Activated B cell treated with CpG ODN at 0.5 μM for 24 hours (primary cell): ENCODE results near the gene RGS17. TPM values are rescaled to one million over a fixed set of nuclear protein-coding genes. Genes with fewer than 3 reads are reported as not detected.
"Not testable (repeated sequence)": the region's sequence is repeated elsewhere in the genome, so short reads cannot be mapped to it uniquely, and the experiment has no call there.

Experiments used
- ATAC-seq: fragments of 200-7000 bp; cut with Tn5 transposase; one replicate; pipeline ENCODE4 v1.10.0; 2021; ENCODE audit warnings: low read depth, mild to moderate bottlenecking, moderate library complexity
- CTCF ChIA-PET: fragments of 350-600 bp; sonication (Branson Sonifier 250); formaldehyde crosslinking; loops from one replicate; lab custom pipeline; 2021; ENCODE audit warnings: antibody characterized with exemption; lab: Charles Lee
- POLR2A ChIA-PET: fragments of 350-600 bp; sonication (Branson Sonifier 250); formaldehyde crosslinking; loops from one replicate; lab custom pipeline; 2021; ENCODE audit warnings: antibody characterized with exemption; lab: Charles Lee
- DNase-seq: peaks from one replicate; pipeline ENCODE4 v3.0.0; 2022
- H3K27ac Mint-ChIP-seq: one replicate; pipeline ENCODE4 v1.8.0; 2020; ENCODE audit warnings: mixed read lengths
- H3K27me3 Mint-ChIP-seq: one replicate; pipeline ENCODE4 v1.8.0; 2021; ENCODE audit warnings: mixed read lengths
- H3K36me3 Mint-ChIP-seq: one replicate; pipeline ENCODE4 v1.8.0; 2021; ENCODE audit warnings: low read depth, mixed read lengths
- H3K4me1 Mint-ChIP-seq: one replicate; pipeline ENCODE4 v1.8.0; 2021; ENCODE audit warnings: mixed read lengths
- H3K4me3 Mint-ChIP-seq: one replicate; pipeline ENCODE4 v1.8.0; 2020; ENCODE audit warnings: mild to moderate bottlenecking, mixed read lengths
- H3K9me3 Mint-ChIP-seq: one replicate; pipeline ENCODE4 v1.8.0; 2020; ENCODE audit warnings: mixed read lengths
- CTCF ChIP-seq: fragments of 200-600 bp; IDR thresholded peaks from one replicate; pipeline ENCODE4 v1.8.0; 2022; ENCODE audit warnings: antibody characterized with exemption, mild to moderate bottlenecking
- intact Hi-C: fragments of 100-400 bp; cut with micrococcal nuclease; formaldehyde crosslinking; loops from one replicate; pipeline ENCODE4 v1.15.1; 2024
- total RNA-seq: library from RNA; stranded (reverse); gene quantifications from 2 replicates; pipeline ENCODE4 v1.2.3, GENCODE V29; 2022

RGS17 gene
- total RNA-seq, 1 donor from 2014 or later: not detected

- TF ChIP-seq CTCF: no peak
- no peaks in the 10 kb centered on the region for H3K27me3 Mint-ChIP-seq
- H3K4me3 Mint-ChIP-seq: no peak overlapping the region
- DNase-seq: no peak
- intact Hi-C loops: no loop called here
- no peak for ATAC-seq
- no peak overlapping the region for H3K27ac Mint-ChIP-seq
- no peaks in the 10 kb centered on the region for H3K36me3 Mint-ChIP-seq
- no peaks in the 10 kb centered on the region for H3K9me3 Mint-ChIP-seq
- CTCF ChIA-PET: no interaction called here
- POLR2A ChIA-PET: no interaction called here
- H3K4me1 Mint-ChIP-seq: no peaks in the 10 kb centered on the region
These were observed 9.2 kb upstream of the RGS17 start for GRCh38 chr6:153140299-153140698.

- intact Hi-C loops: no loop called here
- Mint-ChIP-seq H3K4me1 (no peaks in the 10 kb centered on the region), H3K4me3 (no peak overlapping the region), H3K27me3 (no peaks in the 10 kb centered on the region), H3K9me3 (no peaks in the 10 kb centered on the region), H3K36me3 (no peaks in the 10 kb centered on the region), H3K27ac (no peak overlapping the region)
- no peak for TF ChIP-seq CTCF
- ChIA-PET POLR2A (no interaction called here), CTCF (no interaction called here)
- no peak for ATAC-seq
- DNase-seq: no peak
These were observed 7.8 kb upstream of the RGS17 start for GRCh38 chr6:153138930-153139329.

GRCh38 chr6:153135681-153136080, 4.6 kb upstream of the RGS17 start:
- Mint-ChIP-seq H3K4me1 (peaks cover 8% of the 10 kb centered on the region), H3K36me3 (no peaks in the 10 kb centered on the region), H3K27me3 (peaks cover 13% of the 10 kb centered on the region), H3K27ac (no peak overlapping the region), H3K4me3 (no peak overlapping the region), H3K9me3 (no peaks in the 10 kb centered on the region)
- no peak for ATAC-seq
- intact Hi-C loops: no loop called here
- no peak for TF ChIP-seq CTCF
- ChIA-PET CTCF (no interaction called here), POLR2A (no interaction called here)
- DNase-seq: no peak

DNA sequence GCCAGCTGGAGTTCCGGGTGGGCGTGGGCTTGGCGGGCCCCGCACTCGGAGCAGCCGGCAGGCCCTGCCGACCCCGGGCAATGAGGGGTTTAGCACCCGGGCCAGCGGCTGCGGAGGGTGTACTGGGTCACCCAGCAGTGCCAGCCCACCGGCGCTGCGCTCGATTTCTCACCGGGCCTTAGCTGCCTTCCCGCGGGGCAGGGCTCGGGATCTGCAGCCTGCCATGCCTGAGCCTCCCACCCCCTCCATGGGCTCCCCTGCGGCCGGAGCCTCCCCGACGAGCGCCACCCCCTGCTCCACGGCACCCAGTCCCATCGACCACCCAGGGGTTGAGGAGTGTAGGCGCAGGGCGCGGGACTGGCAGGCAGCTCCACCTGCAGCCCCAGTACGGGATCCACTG, 2.6 kb upstream of the RGS17 start:
- H3K4me3 Mint-ChIP-seq, DNase-seq, H3K27ac Mint-ChIP-seq, POLR2A ChIA-PET, H3K9me3 Mint-ChIP-seq, intact Hi-C loops, H3K36me3 Mint-ChIP-seq, CTCF ChIA-PET, ATAC-seq: not testable (repeated sequence)
- Mint-ChIP-seq H3K27me3 (peaks cover 24% of the 10 kb centered on the region), H3K4me1 (peaks cover 21% of the 10 kb centered on the region)

GRCh38 chr6:153130515-153131036, 506 bp downstream of the RGS17 start:
- ChIA-PET POLR2A (no interaction called here), CTCF (no interaction called here)
- peaks cover 38% of the 10 kb centered on the region for H3K27me3 Mint-ChIP-seq
- DNase-seq (no peak), ATAC-seq (no peak)
- H3K9me3 Mint-ChIP-seq: no peaks in the 10 kb centered on the region
- H3K4me1 Mint-ChIP-seq: peaks cover 21% of the 10 kb centered on the region
- TF ChIP-seq CTCF: no peak
- no peak overlapping the region for H3K27ac Mint-ChIP-seq
- H3K4me3 Mint-ChIP-seq: peak overlapping the region; percentile 75
- H3K36me3 Mint-ChIP-seq: no peaks in the 10 kb centered on the region
- intact Hi-C loops: no loop called here

- TF ChIP-seq CTCF: no peak
- Mint-ChIP-seq H3K4me1 (peaks cover 21% of the 10 kb centered on the region), H3K27me3 (peaks cover 38% of the 10 kb centered on the region), H3K27ac (no peak overlapping the region), H3K9me3 (no peaks in the 10 kb centered on the region), H3K36me3 (no peaks in the 10 kb centered on the region), H3K4me3 (peak overlapping the region; percentile 75)
- POLR2A ChIA-PET: no interaction called here
- intact Hi-C loops: no loop called here
- no peak for DNase-seq
- no peak for ATAC-seq
- CTCF ChIA-PET: no interaction called here
These were observed 1.1 kb downstream of the RGS17 start for GRCh38 chr6:153129873-153130514.
